GM12872 (cell line): ENCODE measurements around the gene IMP4.
A peak's percentile ranks its signal among the peaks of the same experiment; 100 is the strongest.

Experiments
- TF ChIP-seq, protein P1 (sequence below): IDR thresholded peaks from 3 replicates; pipeline ENCODE4 v1.5.1; 2011; ENCODE audit warnings: low read depth, mild to moderate bottlenecking, low read length, moderate library complexity; ENCODE audit not compliant: insufficient read depth

IMP4 gene

DNA sequence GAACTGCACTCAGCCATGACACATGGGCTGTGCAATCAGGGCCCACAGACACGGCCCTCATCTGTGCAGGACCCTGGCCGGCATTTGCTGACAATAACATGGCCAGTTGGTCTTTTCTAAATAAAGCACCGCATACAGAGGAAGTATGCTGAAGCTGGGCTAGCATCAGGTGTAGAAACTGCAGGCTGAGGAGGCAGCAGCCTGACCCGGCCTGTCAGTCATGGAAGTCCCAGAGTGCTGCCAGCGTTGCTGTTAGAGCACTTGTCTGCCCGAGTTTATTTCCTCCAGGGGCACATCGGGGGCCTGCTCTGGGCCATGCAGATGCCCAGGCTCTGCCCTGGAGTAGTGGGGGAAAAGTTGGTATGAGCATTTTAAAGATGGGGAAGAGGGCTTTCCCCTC lies 9.0 kb downstream of the IMP4 start:
- TF ChIP-seq, protein P1, sequence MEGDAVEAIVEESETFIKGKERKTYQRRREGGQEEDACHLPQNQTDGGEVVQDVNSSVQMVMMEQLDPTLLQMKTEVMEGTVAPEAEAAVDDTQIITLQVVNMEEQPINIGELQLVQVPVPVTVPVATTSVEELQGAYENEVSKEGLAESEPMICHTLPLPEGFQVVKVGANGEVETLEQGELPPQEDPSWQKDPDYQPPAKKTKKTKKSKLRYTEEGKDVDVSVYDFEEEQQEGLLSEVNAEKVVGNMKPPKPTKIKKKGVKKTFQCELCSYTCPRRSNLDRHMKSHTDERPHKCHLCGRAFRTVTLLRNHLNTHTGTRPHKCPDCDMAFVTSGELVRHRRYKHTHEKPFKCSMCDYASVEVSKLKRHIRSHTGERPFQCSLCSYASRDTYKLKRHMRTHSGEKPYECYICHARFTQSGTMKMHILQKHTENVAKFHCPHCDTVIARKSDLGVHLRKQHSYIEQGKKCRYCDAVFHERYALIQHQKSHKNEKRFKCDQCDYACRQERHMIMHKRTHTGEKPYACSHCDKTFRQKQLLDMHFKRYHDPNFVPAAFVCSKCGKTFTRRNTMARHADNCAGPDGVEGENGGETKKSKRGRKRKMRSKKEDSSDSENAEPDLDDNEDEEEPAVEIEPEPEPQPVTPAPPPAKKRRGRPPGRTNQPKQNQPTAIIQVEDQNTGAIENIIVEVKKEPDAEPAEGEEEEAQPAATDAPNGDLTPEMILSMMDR, result no peak

DNA sequence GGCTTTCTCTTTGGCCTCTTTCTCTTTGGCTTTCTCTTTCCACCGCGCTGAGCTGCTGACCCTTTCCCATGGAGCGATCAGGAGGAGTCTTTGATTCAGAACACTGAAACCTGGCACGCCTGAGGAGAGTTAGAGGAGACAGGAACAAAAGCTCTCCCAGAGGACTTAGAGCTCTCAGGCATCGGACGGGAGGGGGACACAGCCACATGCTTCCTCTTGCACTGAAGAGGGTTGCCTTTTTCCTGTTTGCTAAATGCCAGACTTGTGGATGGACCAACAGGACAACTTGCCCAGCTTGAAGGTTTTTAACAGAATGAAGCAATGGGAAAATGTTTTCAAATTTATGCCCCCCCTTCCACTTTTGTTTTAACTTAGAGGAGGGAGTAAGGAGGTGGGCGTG lies 9.5 kb downstream of the IMP4 start:
- TF ChIP-seq, protein P1, result no peak

DNA sequence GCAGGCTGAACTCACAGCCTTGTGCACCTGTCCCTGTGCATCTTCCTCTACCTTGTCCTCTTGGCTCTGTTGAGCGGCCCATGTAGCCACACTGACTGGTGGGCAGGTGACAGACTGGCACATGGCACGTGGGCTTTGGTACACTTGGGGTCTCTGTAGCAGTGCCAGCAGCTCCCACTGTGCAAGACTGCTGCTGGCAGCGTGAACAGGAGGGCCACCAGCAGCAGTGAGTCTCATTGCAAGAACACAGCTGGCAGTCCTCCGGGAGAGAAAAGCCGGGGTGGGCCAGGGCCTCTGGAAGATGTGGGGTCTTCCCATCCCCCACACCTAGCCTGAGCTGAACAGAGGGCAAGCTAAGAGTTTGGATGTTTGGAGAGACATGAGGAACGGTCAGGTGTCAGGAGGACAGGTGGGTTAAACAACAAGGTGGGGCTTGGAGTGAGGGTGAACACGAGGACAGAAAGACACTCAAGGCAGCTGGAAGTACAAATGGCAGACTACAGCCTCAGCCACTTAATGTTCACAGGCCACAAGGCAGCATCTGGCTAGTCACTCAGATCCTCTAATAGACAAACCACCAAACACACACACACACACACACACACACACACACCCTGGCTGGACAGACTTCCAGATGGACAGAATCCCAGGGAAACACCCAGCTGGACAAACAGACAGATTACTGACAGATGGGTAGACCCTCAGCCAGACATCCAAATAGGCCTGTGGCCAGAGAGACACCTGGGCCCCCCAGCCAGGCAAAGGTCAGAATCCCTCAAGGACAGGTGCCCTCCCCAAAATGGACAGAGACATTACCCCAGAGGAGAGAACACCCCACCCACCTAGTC lies 10.8 kb downstream of the IMP4 start:
- TF ChIP-seq, protein P1, result no peak

DNA sequence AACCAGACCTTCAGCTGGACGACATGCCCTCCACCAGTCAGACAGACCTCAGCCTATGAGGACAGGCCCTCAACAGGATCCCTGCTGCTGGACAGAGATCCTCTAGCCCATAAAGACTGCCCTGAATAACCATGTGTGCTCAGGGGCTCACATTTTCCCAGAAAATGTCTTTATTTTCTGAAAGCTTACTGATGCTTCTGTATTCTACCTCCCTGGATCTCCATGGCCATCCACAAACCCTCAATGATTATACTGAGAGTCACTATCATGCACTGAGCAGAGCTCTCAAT lies 11.4 kb downstream of the IMP4 start:
- TF ChIP-seq, protein P1, result no peak

DNA sequence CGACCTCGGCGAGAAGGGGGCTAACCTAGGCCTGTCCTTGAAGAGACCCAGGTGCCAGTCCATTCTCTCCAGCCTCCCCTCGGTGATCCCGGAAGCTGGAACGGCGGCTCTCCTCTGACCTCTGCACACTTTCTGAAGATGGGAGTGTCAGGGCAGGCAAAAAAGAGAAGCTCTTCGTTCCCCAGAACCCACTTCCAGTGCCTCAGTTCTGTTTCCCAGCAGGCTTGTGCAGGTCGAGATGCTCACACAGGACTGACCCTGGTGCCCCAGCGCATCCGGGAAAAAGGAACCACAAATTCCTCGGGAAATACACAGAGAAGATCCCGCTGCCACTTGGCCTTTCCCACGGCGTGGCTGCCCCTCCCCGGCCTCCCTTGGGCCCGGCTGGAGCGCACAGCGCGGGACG lies 12.5 kb downstream of the IMP4 start:
- TF ChIP-seq, protein P1, result no peak

DNA sequence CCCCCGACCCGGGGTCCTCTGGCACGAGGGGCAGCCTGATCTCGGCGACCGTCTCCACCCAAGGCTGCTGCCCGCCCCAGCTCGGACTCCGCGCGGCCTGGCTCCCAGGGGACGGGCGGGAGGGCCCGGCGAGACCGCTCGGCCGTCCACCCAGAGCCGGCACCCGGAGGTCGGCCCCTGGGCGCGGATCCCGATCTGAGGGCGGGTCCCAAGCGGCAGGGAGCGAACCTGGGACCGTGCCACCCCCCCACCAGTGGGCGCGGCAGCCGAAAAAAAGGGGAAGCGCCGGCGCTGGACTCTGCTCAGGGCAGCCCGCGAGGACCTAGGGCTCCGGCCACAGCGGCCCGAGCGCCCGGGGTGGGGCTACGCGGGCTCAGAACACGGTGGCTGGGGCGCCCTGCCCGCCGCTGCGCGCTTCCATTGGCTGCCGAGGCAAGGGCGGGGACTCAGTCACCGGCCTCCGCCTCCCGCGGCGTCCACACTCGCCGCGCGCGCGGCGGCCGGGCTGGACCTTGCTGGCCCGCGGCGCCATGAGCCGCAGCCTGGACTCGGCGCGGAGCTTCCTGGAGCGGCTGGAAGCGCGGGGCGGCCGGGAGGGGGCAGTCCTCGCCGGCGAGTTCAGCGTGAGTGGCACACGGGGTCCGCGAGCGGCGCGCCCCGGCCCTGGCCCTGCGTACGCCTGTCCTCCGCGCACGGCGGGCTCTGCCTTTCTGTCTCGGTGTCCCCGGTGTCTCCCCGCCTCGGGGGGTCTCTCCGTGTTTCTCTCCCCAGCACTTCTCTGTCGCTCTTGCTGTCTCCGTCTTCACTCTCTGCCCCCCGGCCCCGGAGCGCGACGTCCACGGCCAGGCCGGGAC lies 13.1 kb downstream of the IMP4 start, which contains the start of gene PTPN18:
PTPN18 (plus strand) TSS at position 479 of the 854 bp plus-strand sequence; CDS start at position 531, 52 bp downstream.
- TF ChIP-seq, protein P1, result peak; percentile 34; the same call in 1 of the 3 replicates

DNA sequence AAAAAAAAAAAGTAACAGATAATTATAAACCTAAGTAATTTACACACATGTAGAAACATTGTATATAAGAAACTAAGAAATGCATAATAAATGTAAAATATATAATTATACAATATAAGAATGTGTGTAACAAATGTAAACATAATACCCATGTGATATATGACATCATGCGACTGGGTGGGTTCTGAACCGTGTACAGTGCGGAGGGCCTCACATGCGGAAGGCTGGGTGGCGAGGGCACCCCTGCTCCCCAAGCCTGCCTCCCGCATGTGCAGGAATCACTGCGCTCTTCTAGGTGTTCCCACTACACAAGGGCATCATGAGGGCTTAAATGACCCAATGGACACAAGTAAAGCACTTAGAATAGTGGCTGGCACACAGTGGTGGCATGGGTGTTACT lies 15.2 kb downstream of the IMP4 start:
- TF ChIP-seq, protein P1, result no peak
